Effector memory CD8-positive, alpha-beta T cell (primary cell): Measurements from ENCODE around the gene C5AR1.
"Not testable (repeated sequence)": the region's sequence is repeated elsewhere in the genome, so short reads cannot be mapped to it uniquely, and the experiment has no call there.

Experiments
- ATAC-seq: fragments of 150-1000 bp; cut with Tn5 transposase; replicated peaks from 2 replicates; pipeline ENCODE4 v1.10.0; 2021; ENCODE audit warnings: mild to moderate bottlenecking, moderate library complexity
- DNase-seq, 3 experiments: peaks; one replicate each; pipeline ENCODE4 v3.0.0; 2021
- H3K27ac Mint-ChIP-seq, 2 donors: one replicate each; pipeline ENCODE4 v1.8.0; 2022; ENCODE audit warnings: mild to moderate bottlenecking in 2 of 2, mixed read lengths in 2 of 2, moderate library complexity in 2 of 2
- H3K27me3 Mint-ChIP-seq, 2 donors: one replicate each; pipeline ENCODE4 v1.8.0; 2022; ENCODE audit warnings: mixed read lengths in 2 of 2
- H3K36me3 Mint-ChIP-seq: one replicate; pipeline ENCODE4 v1.8.0; 2022; ENCODE audit warnings: mild to moderate bottlenecking, moderate library complexity, mixed read lengths; ENCODE audit not compliant: insufficient read depth
- H3K4me1 Mint-ChIP-seq, 2 donors: one replicate each; pipeline ENCODE4 v1.8.0; 2022; ENCODE audit warnings: low read depth in 2 of 2, mixed read lengths in 2 of 2
- H3K4me3 Mint-ChIP-seq, 2 donors: one replicate each; pipeline ENCODE4 v1.8.0; 2022; ENCODE audit warnings: mild to moderate bottlenecking in 2 of 2, mixed read lengths in 2 of 2, moderate library complexity in 2 of 2
- H3K9me3 Mint-ChIP-seq, 2 donors: one replicate each; pipeline ENCODE4 v1.8.0; 2022; ENCODE audit warnings: mixed read lengths in 2 of 2

Gene C5AR1

GRCh38 chr19:47348819-47349795 lies 39.4 kb downstream of the C5AR1 start, which contains the start of gene DHX34:
Gene DHX34, plus strand, starts transcription at chr19:47349315. Its CDS starts 3,716 bp downstream, at chr19:47353031.
- Mint-ChIP-seq H3K4me3 (peak within 1 kb of the TSS; percentile 94 to 97), H3K27ac (peak within 1 kb of the TSS; percentile 93 to 96), H3K27me3 (no peaks in the 10 kb centered on the region), H3K9me3 (no peaks in the 10 kb centered on the region), H3K36me3 (peaks cover 18% of the 10 kb centered on the region), H3K4me1 (peaks cover 26 to 28% of the 10 kb centered on the region in 2 donors)
- DNase-seq (peak; percentile 99), ATAC-seq (peak; percentile 95)

- ATAC-seq (no peak), DNase-seq (no peak)
- Mint-ChIP-seq H3K9me3 (no peaks in the 10 kb centered on the region), H3K27ac (peak overlapping the region; percentile 6 to 19), H3K4me1 (peaks cover 30% of the 10 kb centered on the region in 2 donors), H3K4me3 (peak overlapping the region; percentile 1 to 6), H3K36me3 (peaks cover 30% of the 10 kb centered on the region), H3K27me3 (no peaks in the 10 kb centered on the region)
Measured at GRCh38 chr19:47350630-47351029, 41.0 kb downstream of the C5AR1 start.

GRCh38 chr19:47351548-47351947 lies 41.9 kb downstream of the C5AR1 start:
- H3K4me1 Mint-ChIP-seq = peaks cover 30% of the 10 kb centered on the region in 2 donors

GRCh38 chr19:47352095-47352494 lies 42.4 kb downstream of the C5AR1 start:
- Mint-ChIP-seq H3K9me3 (no peaks in the 10 kb centered on the region), H3K27ac (peak overlapping the region in 1 of 2 donors; percentile 32), H3K36me3 (peaks cover 42% of the 10 kb centered on the region), H3K4me1 (peaks cover 30% of the 10 kb centered on the region in 2 donors), H3K27me3 (no peaks in the 10 kb centered on the region), H3K4me3 (no peak overlapping the region)
- no peak for ATAC-seq
- DNase-seq = no peak

More at GRCh38 chr19:47351548-47351947, 41.9 kb downstream of the C5AR1 start:
- no peak for ATAC-seq
- H3K9me3 Mint-ChIP-seq = no peaks in the 10 kb centered on the region
- H3K27me3 Mint-ChIP-seq = no peaks in the 10 kb centered on the region
- DNase-seq = no peak
- no peak overlapping the region for H3K4me3 Mint-ChIP-seq
- peaks cover 39% of the 10 kb centered on the region for H3K36me3 Mint-ChIP-seq
- H3K27ac Mint-ChIP-seq = peak overlapping the region in 1 of 2 donors; percentile 60

- Mint-ChIP-seq H3K27me3 (no peaks in the 10 kb centered on the region), H3K36me3 (peaks cover 49% of the 10 kb centered on the region), H3K27ac (no peak overlapping the region), H3K9me3 (no peaks in the 10 kb centered on the region), H3K4me3 (no peak overlapping the region), H3K4me1 (peaks cover 30% of the 10 kb centered on the region in 2 donors)
- DNase-seq (no peak), ATAC-seq (no peak)
Measured at GRCh38 chr19:47353307-47353712, 43.6 kb downstream of the C5AR1 start.

- no peaks in the 10 kb centered on the region for H3K27me3 Mint-ChIP-seq
- peaks cover 8 to 12% of the 10 kb centered on the region in 2 donors for H3K4me1 Mint-ChIP-seq
- no peak overlapping the region for H3K4me3 Mint-ChIP-seq
- DNase-seq = no peak
- H3K36me3 Mint-ChIP-seq = peaks cover 77% of the 10 kb centered on the region
- H3K9me3 Mint-ChIP-seq = no peaks in the 10 kb centered on the region
- ATAC-seq = no peak
- H3K27ac Mint-ChIP-seq = no peak overlapping the region
Measured at GRCh38 chr19:47356900-47357299, 47.2 kb downstream of the C5AR1 start.

GRCh38 chr19:47357788-47358680 lies 48.4 kb downstream of the C5AR1 start:
- DNase-seq (no peak), ATAC-seq (no peak)
- H3K4me3 Mint-ChIP-seq = no peak overlapping the region
- H3K27me3 Mint-ChIP-seq = no peaks in the 10 kb centered on the region
- H3K27ac Mint-ChIP-seq = no peak overlapping the region
- H3K36me3 Mint-ChIP-seq = peaks cover 88% of the 10 kb centered on the region
- H3K9me3 Mint-ChIP-seq = no peaks in the 10 kb centered on the region
- H3K4me1 Mint-ChIP-seq = peaks cover 4% of the 10 kb centered on the region in 2 donors

GRCh38 chr19:47358936-47359335 lies 49.3 kb downstream of the C5AR1 start:
- DNase-seq = no peak
- Mint-ChIP-seq H3K27me3 (no peaks in the 10 kb centered on the region), H3K9me3 (no peaks in the 10 kb centered on the region), H3K36me3 (peaks cover 89% of the 10 kb centered on the region), H3K4me1 (peaks cover 4% of the 10 kb centered on the region in 2 donors), H3K4me3 (no peak overlapping the region), H3K27ac (no peak overlapping the region)
- no peak for ATAC-seq

- H3K9me3 Mint-ChIP-seq = no peaks in the 10 kb centered on the region
- no peak for DNase-seq
- no peak for ATAC-seq
- H3K4me1 Mint-ChIP-seq = peaks cover 0 to 2% of the 10 kb centered on the region in 2 donors
- H3K27me3 Mint-ChIP-seq = no peaks in the 10 kb centered on the region
- H3K36me3 Mint-ChIP-seq = peaks cover 82% of the 10 kb centered on the region
- H3K27ac Mint-ChIP-seq = no peak overlapping the region
- H3K4me3 Mint-ChIP-seq = no peak overlapping the region
Measured at GRCh38 chr19:47362321-47362720, 52.7 kb downstream of the C5AR1 start.

GRCh38 chr19:47363758-47364531 lies 54.3 kb downstream of the C5AR1 start:
- no peaks in the 10 kb centered on the region for H3K27me3 Mint-ChIP-seq
- no peaks in the 10 kb centered on the region for H3K9me3 Mint-ChIP-seq
- no peak overlapping the region for H3K4me3 Mint-ChIP-seq
- peaks cover 0 to under 1% of the 10 kb centered on the region in 2 donors for H3K4me1 Mint-ChIP-seq
- ATAC-seq (no peak), DNase-seq (no peak)
- H3K36me3 Mint-ChIP-seq = peaks cover 76% of the 10 kb centered on the region
- no peak overlapping the region for H3K27ac Mint-ChIP-seq

- H3K9me3 Mint-ChIP-seq, ATAC-seq, H3K27me3 Mint-ChIP-seq, DNase-seq, H3K4me3 Mint-ChIP-seq, H3K27ac Mint-ChIP-seq, H3K4me1 Mint-ChIP-seq: not testable (repeated sequence)
- H3K36me3 Mint-ChIP-seq = peaks cover 70% of the 10 kb centered on the region
Measured at GRCh38 chr19:47365455-47365854, 55.8 kb downstream of the C5AR1 start.

GRCh38 chr19:47370045-47370611 lies 60.5 kb downstream of the C5AR1 start:
- no peaks in the 10 kb centered on the region for H3K4me1 Mint-ChIP-seq
- H3K27ac Mint-ChIP-seq = no peak overlapping the region
- DNase-seq (no peak), ATAC-seq (no peak)
- H3K4me3 Mint-ChIP-seq = no peak overlapping the region
- no peaks in the 10 kb centered on the region for H3K9me3 Mint-ChIP-seq
- H3K27me3 Mint-ChIP-seq = no peaks in the 10 kb centered on the region
- peaks cover 47% of the 10 kb centered on the region for H3K36me3 Mint-ChIP-seq
